GM10266 (cell line): ENCODE data around the gene PAX4.

Experiments used
- DNase-seq: peaks from one replicate; pipeline ENCODE4 v3.0.0; 2012; ENCODE audit errors: extremely low spot score
- TF ChIP-seq, protein P1 (sequence below): IDR thresholded peaks from 2 replicates; pipeline ENCODE4 v1.5.1; 2012; ENCODE audit warnings: mild to moderate bottlenecking, low read depth; ENCODE audit not compliant: control insufficient read depth, insufficient read depth; ENCODE audit errors: missing control alignments

The PAX4 gene

DNA sequence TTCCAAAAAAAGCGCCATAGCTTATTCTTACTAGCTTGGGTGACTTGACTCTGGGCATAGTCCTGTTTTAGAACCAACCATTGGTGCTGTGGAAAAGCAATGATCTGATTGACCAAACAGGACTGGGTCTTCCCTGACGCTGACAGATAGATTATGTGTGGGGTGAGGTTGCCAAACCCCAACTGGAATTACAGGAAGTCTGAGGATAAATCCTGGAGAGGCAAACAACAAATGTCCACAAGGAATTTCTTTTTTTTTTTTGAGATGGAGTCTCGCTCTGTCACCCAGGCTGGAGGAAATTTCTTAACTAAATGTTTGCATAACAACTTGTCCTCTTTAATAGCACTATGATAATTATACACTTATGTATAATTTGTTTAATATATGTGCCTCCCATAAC is 51.7 kb downstream of the PAX4 start:
- TF ChIP-seq, protein P1, sequence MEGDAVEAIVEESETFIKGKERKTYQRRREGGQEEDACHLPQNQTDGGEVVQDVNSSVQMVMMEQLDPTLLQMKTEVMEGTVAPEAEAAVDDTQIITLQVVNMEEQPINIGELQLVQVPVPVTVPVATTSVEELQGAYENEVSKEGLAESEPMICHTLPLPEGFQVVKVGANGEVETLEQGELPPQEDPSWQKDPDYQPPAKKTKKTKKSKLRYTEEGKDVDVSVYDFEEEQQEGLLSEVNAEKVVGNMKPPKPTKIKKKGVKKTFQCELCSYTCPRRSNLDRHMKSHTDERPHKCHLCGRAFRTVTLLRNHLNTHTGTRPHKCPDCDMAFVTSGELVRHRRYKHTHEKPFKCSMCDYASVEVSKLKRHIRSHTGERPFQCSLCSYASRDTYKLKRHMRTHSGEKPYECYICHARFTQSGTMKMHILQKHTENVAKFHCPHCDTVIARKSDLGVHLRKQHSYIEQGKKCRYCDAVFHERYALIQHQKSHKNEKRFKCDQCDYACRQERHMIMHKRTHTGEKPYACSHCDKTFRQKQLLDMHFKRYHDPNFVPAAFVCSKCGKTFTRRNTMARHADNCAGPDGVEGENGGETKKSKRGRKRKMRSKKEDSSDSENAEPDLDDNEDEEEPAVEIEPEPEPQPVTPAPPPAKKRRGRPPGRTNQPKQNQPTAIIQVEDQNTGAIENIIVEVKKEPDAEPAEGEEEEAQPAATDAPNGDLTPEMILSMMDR = no peak
- no peak for DNase-seq
